Effector CD4-positive, alpha-beta T cell (primary cell): ENCODE results near the gene LMO1.

Experiments used
- DNase-seq: peaks from one replicate; pipeline ENCODE4 v3.0.0-alpha.2; 2020

Gene LMO1

GRCh38 chr11:8242499-8243280 lies 21.0 kb downstream of the LMO1 start:
- no peak for DNase-seq

DNA sequence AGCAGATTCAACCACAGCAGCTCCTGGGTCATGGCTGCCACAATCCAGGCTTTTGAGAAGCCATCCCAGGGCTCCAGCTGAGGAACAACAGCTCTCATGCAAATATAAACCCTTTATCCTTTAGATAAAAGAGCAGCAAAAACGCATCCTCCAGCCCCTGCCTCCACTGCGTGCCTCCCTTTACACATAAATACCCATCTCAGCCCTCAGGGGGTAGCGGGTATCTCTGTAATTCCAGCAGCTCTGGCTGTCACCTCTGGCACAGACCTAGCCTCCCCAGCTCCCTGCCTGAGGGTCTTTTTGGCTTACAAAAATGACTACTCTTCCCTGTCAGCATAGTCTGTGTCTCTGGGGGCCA lies 21.6 kb downstream of the LMO1 start:
- no peak for DNase-seq

DNA sequence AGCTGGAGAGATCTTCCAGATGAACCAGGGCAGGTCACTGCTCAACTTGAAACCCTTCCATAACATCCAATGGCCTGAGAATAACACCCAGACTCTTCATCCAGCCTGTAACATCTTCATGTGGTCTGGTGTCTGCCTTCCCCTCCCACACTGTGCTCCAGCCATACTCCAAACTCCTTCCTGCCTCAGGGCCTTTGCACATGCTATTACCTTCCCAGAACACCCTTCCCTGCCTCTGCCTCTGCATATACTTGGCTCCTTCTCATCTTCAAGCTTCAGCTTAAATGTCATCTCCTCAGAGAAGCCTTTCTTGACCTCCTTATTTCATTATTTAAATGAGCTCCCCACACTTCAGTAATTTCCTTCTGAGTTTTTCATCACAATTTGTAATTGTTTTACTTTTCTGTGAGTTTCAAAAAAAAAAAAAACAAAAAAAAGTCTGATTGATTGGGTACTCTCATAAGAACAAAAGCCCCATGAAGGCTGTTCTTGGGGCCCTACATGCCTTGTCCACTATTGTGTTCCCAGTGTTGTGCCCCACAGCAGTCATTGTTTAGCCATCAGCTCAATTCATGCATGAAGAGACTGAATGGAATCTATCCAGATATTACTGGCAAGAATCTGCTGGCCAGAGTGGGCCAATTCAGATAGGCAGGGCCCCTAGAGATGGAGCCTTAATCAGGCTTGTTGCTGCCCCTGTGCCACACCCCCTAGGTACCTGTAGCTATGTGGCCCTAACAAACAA lies 22.1 kb downstream of the LMO1 start:
- DNase-seq = no peak

GRCh38 chr11:8239536-8240228 lies 24.0 kb downstream of the LMO1 start:
- DNase-seq = no peak

GRCh38 chr11:8239040-8239439 lies 24.6 kb downstream of the LMO1 start:
- DNase-seq = no peak

GRCh38 chr11:8237453-8237852 lies 26.2 kb downstream of the LMO1 start:
- no peak for DNase-seq

GRCh38 chr11:8235925-8236324 lies 27.8 kb downstream of the LMO1 start:
- DNase-seq = no peak

GRCh38 chr11:8234910-8235309 lies 28.8 kb downstream of the LMO1 start:
- DNase-seq = no peak

- no peak for DNase-seq
Observed at GRCh38 chr11:8234425-8234821, 29.3 kb downstream of the LMO1 start.

GRCh38 chr11:8233691-8234424 lies 29.8 kb downstream of the LMO1 start:
- no peak for DNase-seq

GRCh38 chr11:8232849-8233606 lies 30.6 kb downstream of the LMO1 start:
- no peak for DNase-seq

- DNase-seq = no peak
Observed at GRCh38 chr11:8232414-8232813, 31.3 kb downstream of the LMO1 start.

GRCh38 chr11:8231979-8232378 lies 31.7 kb downstream of the LMO1 start:
- DNase-seq = no peak

GRCh38 chr11:8230921-8231847 lies 32.5 kb downstream of the LMO1 start:
- DNase-seq = no peak

DNA sequence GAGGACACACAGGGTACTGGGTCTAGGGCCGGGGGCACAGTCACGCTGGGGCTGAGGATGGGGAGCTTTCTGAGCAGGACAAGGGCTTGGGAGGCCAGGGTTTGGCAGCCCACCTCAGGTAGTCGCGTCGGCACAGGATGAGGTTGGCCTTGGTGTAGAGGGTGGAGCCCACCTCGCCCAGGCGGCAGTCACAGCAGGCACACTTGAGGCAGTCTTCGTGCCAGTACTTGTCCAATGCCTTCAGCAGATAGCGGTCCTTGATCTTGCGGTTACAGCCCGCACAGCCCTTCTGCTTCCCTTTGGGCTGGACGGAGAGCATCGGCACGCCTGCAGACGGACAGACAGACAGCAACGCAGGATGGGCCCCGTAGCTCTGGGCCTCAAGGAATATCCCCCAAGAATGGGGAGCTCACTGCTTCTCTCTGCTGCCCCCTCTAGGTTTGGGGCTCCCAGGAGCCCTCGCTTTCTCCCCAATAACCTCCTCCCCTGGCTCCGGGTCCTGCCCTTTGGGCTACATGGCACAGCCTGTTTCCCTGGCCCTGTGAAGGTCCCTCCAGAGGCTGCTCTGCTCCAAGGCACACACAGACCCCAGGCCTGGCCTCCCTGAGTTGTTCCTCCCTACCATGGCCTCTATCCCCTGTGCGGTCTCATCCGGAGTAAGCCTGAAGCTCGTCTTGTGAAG lies 33.4 kb downstream of the LMO1 start:
- DNase-seq = no peak

DNA sequence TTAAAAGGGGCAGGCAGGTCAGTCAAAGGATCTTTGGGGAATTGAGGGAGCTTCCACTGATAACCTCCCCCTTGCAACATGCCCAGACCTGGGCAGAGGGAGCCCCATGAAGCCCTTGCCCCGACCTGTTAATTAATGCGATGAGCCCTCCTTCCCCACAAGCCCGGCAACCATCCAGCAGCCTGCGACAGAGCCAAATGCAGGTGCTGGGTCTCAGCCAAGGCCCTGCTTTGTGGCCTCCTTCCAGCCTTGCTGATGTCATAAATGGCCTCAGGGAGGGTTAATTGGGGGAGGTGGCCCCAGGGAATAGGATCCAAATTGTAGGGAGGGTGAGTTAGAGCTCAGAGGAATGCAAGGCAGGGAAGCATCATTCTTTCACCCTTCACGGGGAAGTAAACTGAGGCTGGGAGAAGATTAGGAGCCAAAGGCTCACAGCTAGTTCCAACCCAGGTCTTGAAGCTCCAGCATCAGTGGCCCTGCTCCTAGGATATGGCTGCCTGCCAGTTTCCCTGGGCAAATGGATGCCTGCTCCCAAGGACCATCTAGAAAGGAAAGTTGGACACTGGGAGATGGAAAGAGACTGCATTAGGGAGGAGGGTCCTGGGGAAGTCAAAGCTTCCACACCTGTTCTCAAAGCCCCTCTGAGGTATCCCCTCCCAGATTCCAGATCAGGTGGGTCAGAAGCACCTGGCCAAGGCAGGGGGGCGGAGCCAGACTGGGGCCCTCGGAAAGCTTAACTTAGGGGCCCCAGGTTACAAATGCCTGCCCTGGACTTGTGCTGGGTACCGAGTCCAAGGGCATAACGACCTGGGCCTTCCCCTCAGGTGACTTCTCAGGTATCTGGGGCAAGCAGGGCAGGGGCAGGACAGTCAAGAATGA lies 34.1 kb downstream of the LMO1 start:
- DNase-seq = no peak

- DNase-seq = no peak
Observed at GRCh38 chr11:8228231-8228630, 35.4 kb downstream of the LMO1 start.

DNA sequence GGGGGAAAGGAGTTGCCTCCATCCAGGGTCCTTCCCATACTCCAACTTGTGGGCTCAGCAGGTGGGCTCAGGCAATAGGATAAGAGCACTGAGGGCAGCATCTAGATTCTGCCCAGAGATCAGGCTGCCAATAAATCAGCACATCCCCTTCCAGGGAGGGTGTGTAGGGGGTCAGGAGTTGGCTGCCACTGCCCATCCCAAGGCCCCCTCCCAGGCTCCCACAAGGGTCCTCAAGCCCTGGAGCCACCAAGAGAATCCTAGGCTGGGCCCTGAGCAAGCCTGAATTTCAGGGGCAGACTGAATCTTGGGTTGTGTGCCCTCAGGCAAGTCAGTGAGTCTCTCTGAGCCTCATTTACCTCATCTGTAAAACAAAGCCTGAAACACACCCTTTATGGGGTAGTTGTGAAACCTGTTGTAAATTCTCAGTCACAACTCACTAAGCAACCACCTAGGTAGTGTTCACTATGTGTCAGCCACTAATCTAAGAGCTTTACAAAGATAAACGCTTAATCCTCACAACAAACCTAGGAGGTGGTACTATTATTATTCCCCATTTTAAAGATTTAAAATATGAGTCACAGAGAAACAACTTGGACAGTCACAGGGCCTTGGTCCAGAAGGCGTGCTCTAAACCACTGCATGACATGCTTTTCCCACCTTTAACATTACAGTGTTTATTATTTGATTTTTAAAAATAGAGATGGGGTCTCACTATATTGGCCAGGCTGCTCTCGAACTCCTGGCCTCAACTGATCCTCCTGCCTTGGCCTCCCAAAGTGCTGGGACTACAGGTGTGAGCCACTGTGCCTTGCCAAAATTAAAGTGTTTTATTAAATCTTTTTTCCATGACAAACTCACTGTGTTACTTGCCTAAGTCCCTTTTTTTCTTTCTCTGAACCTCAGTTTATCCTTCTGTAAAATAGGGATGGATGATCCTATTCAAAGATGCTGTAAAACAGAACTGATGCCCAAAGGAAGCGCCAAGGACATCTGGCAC lies 36.2 kb downstream of the LMO1 start:
- DNase-seq = no peak
